Naive thymus-derived CD4-positive, alpha-beta T cell (primary cell): ENCODE measurements around the gene METRNL. TPM values are rescaled to one million over a fixed set of nuclear protein-coding genes. Genes with fewer than 3 reads are reported as not detected.
A peak's percentile ranks its signal among the peaks of the same experiment; 100 is the strongest.
"Not testable (repeated sequence)": the region's sequence is repeated elsewhere in the genome, so short reads cannot be mapped to it uniquely, and the experiment has no call there.

ENCODE experiments used
- ATAC-seq: fragments of 150-1000 bp; cut with Tn5 transposase; 2 replicates; pipeline ENCODE4 v1.10.0; 2021; ENCODE audit warnings: mild to moderate bottlenecking, moderate library complexity
- CTCF ChIA-PET: fragments of 350-600 bp; sonication (Branson Sonifier 250); formaldehyde crosslinking; loops from one replicate; lab custom pipeline; 2021; ENCODE audit warnings: antibody characterized with exemption; lab: Charles Lee
- POLR2A ChIA-PET: fragments of 350-600 bp; sonication (Branson Sonifier 250); formaldehyde crosslinking; loops from one replicate; lab custom pipeline; 2021; ENCODE audit warnings: antibody characterized with exemption, inconsistent platforms; lab: Charles Lee
- DNase-seq, 9 donors: peaks; one replicate each; pipeline versions ENCODE4 v3.0.0 to v3.0.0-alpha.2; 2020 to 2022; ENCODE audit warnings: mixed read lengths in 1 of 9
- H3K27ac ChIP-seq: one replicate; pipeline ENCODE4 v1.7.0; 2013; ENCODE audit warnings: mild to moderate bottlenecking, low read depth, low read length, moderate library complexity
- H3K27me3 ChIP-seq, 2 donors: one replicate each; pipeline ENCODE4 v1.7.0; 2013; ENCODE audit warnings: low read length in 2 of 2, mild to moderate bottlenecking in 2 of 2, moderate library complexity in 2 of 2; ENCODE audit not compliant: control insufficient read depth in 2 of 2, insufficient read depth in 2 of 2
- H3K36me3 ChIP-seq, 3 experiments: 1 replicate in 2 of 3; 2 replicates in 1 of 3; pipeline ENCODE4 v1.7.0; 2013; ENCODE audit warnings: low read length in 3 of 3, mild to moderate bottlenecking in 3 of 3, moderate library complexity in 1 of 3; ENCODE audit not compliant: insufficient read depth in 3 of 3, control insufficient read depth in 2 of 3
- H3K4me1 ChIP-seq, 2 donors: one replicate each; pipeline ENCODE4 v1.7.0; 2013; ENCODE audit warnings: low read length in 2 of 2, mild to moderate bottlenecking in 2 of 2, moderate library complexity in 1 of 2; ENCODE audit not compliant: control insufficient read depth in 2 of 2, insufficient read depth in 2 of 2
- H3K4me3 ChIP-seq: 2 replicates; pipeline ENCODE4 v1.7.0; 2013; ENCODE audit warnings: mild to moderate bottlenecking, low read length
- H3K9me3 ChIP-seq, 3 experiments: 1 replicate in 2 of 3; 2 replicates in 1 of 3; pipeline ENCODE4 v1.7.0; 2013; ENCODE audit warnings: low read length in 3 of 3; ENCODE audit not compliant: control insufficient read depth in 2 of 3
- H3K27ac Mint-ChIP-seq, 9 donors: one replicate each; pipeline ENCODE4 v1.8.0; 2020 to 2022; ENCODE audit warnings: mixed read lengths in 9 of 9, mild to moderate bottlenecking in 8 of 9, moderate library complexity in 5 of 9, inconsistent platforms in 2 of 9
- H3K27me3 Mint-ChIP-seq, 5 donors: one replicate each; pipeline ENCODE4 v1.8.0; 2021 to 2022; ENCODE audit warnings: mixed read lengths in 5 of 5, mild to moderate bottlenecking in 1 of 5
- H3K36me3 Mint-ChIP-seq, 5 donors: one replicate each; pipeline ENCODE4 v1.8.0; 2020 to 2022; ENCODE audit warnings: mixed read lengths in 5 of 5, mild to moderate bottlenecking in 3 of 5, inconsistent platforms in 1 of 5
- H3K4me1 Mint-ChIP-seq, 7 donors: one replicate each; pipeline ENCODE4 v1.8.0; 2020 to 2022; ENCODE audit warnings: mixed read lengths in 7 of 7, mild to moderate bottlenecking in 3 of 7, inconsistent platforms in 1 of 7
- H3K4me3 Mint-ChIP-seq, 10 donors: one replicate each; pipeline ENCODE4 v1.8.0; 2020 to 2022; ENCODE audit warnings: mild to moderate bottlenecking in 10 of 10, mixed read lengths in 10 of 10, moderate library complexity in 6 of 10, inconsistent platforms in 2 of 10
- H3K9me3 Mint-ChIP-seq, 11 donors: one replicate each; pipeline ENCODE4 v1.8.0; 2020 to 2022; ENCODE audit warnings: mixed read lengths in 11 of 11, mild to moderate bottlenecking in 4 of 11, inconsistent platforms in 1 of 11, moderate library complexity in 1 of 11
- intact Hi-C, 2 donors: fragments of 100-400 bp; cut with micrococcal nuclease; formaldehyde crosslinking; loops; one replicate each; pipeline ENCODE4 v1.15.1; 2023
- polyA plus RNA-seq, 2 donors: library from polyadenylated mRNA; unstranded; fragments of 300-500 nt; fragmentation: Illumina TruSeq; gene quantifications; one replicate each; pipeline ENCODE4 v1.2.3, GENCODE V29; 2021
- total RNA-seq, 6 experiments: library from RNA in 5 of 6; stranded (reverse) in 5 of 6; gene quantifications; 1 replicate in 5 of 6; 2 replicates in 1 of 6; pipeline ENCODE4 v1.2.3 and lab custom pipeline; 2021 to 2026

Gene METRNL
- total and polyA plus RNA-seq, 7 experiments from 2014 or later = 1.0 to 147 (median 10.3) TPM; not detected in 2

- Histone ChIP-seq H3K36me3 (no peaks in the 10 kb centered on the region), H3K9me3 (no peaks in the 10 kb centered on the region), H3K27me3 (no peaks in the 10 kb centered on the region), H3K4me3 (no peak overlapping the region), H3K27ac (no peak overlapping the region), H3K4me1 (no peaks in the 10 kb centered on the region)
- DNase-seq (peak in 1 of 9 donors; percentile 7), ATAC-seq (no peak)
- no peak overlapping the region for H3K4me3 Mint-ChIP-seq
- ChIA-PET POLR2A (no interaction called here), CTCF (no interaction called here)
- intact Hi-C loops = no loop called here
- peaks cover 0 to 2% (median 0%) of the 10 kb centered on the region in 7 donors for H3K4me1 Mint-ChIP-seq
- no peak overlapping the region for H3K27ac Mint-ChIP-seq
- peaks cover 0 to 15% (median 8%) of the 10 kb centered on the region in 5 donors for H3K27me3 Mint-ChIP-seq
- H3K36me3 Mint-ChIP-seq = no peaks in the 10 kb centered on the region
- H3K9me3 Mint-ChIP-seq = no peaks in the 10 kb centered on the region
These were observed 56.3 kb downstream of the METRNL start for GRCh38 chr17:83135692-83136091.

- H3K4me1 Mint-ChIP-seq = peaks cover 0 to 2% (median 0%) of the 10 kb centered on the region in 7 donors
- ATAC-seq = no peak
- CTCF ChIA-PET = no interaction called here
These were observed 56.7 kb downstream of the METRNL start for GRCh38 chr17:83136156-83136555.

GRCh38 chr17:83136931-83137330 is 57.5 kb downstream of the METRNL start:
- Mint-ChIP-seq H3K27ac (no peak overlapping the region), H3K4me3 (no peak overlapping the region), H3K9me3 (peaks cover 0 to 6% (median 0%) of the 10 kb centered on the region in 11 donors), H3K4me1 (peaks cover 0 to 2% (median 0%) of the 10 kb centered on the region in 7 donors), H3K36me3 (no peaks in the 10 kb centered on the region), H3K27me3 (peaks cover 0 to 18% (median 3%) of the 10 kb centered on the region in 5 donors)
- CTCF ChIA-PET = no interaction called here
- Histone ChIP-seq H3K4me1 (no peaks in the 10 kb centered on the region), H3K36me3 (no peaks in the 10 kb centered on the region), H3K27me3 (no peaks in the 10 kb centered on the region), H3K9me3 (no peaks in the 10 kb centered on the region), H3K27ac (no peak overlapping the region), H3K4me3 (no peak overlapping the region)
- POLR2A ChIA-PET = no interaction called here
- intact Hi-C loops = no loop called here
- DNase-seq (peak in 1 of 9 donors; percentile 17), ATAC-seq (no peak)

More at GRCh38 chr17:83136156-83136555, 56.7 kb downstream of the METRNL start:
- H3K36me3 Mint-ChIP-seq = no peaks in the 10 kb centered on the region
- H3K9me3 Mint-ChIP-seq = no peaks in the 10 kb centered on the region
- Histone ChIP-seq H3K27me3 (no peaks in the 10 kb centered on the region), H3K9me3 (no peaks in the 10 kb centered on the region), H3K36me3 (no peaks in the 10 kb centered on the region), H3K4me3 (no peak overlapping the region), H3K4me1 (no peaks in the 10 kb centered on the region), H3K27ac (no peak overlapping the region)
- H3K27ac Mint-ChIP-seq = no peak overlapping the region
- H3K4me3 Mint-ChIP-seq = no peak overlapping the region
- peaks cover 0 to 17% (median 8%) of the 10 kb centered on the region in 5 donors for H3K27me3 Mint-ChIP-seq
- POLR2A ChIA-PET = no interaction called here
- intact Hi-C loops = no loop called here
- peak in 1 of 9 donors; percentile 2 for DNase-seq

- DNase-seq = peak in 1 of 9 donors; percentile 7
- H3K4me3 ChIP-seq = no peak overlapping the region
- intact Hi-C loops = no loop called here
- ChIA-PET POLR2A (no interaction called here), CTCF (no interaction called here)
- ATAC-seq = no peak
- no peaks in the 10 kb centered on the region for H3K36me3 ChIP-seq
- Mint-ChIP-seq H3K27me3 (peaks cover 0 to 24% (median 0%) of the 10 kb centered on the region in 5 donors), H3K36me3 (peaks cover 0 to 4% (median 0%) of the 10 kb centered on the region in 5 donors), H3K27ac (no peak overlapping the region), H3K9me3 (peaks cover 0 to 11% (median 4%) of the 10 kb centered on the region in 11 donors), H3K4me3 (no peak overlapping the region), H3K4me1 (no peaks in the 10 kb centered on the region)
- H3K27ac ChIP-seq = no peak overlapping the region
- no peaks in the 10 kb centered on the region for H3K4me1 ChIP-seq
- H3K27me3 ChIP-seq = no peaks in the 10 kb centered on the region
- H3K9me3 ChIP-seq = no peaks in the 10 kb centered on the region
These were observed 58.1 kb downstream of the METRNL start for GRCh38 chr17:83137523-83137922.

- Mint-ChIP-seq H3K4me1 (peaks cover 0 to 2% (median 0%) of the 10 kb centered on the region in 7 donors), H3K36me3 (peaks cover 0 to 4% (median 0%) of the 10 kb centered on the region in 5 donors), H3K4me3 (no peak overlapping the region), H3K27me3 (peaks cover 0 to 27% (median 4%) of the 10 kb centered on the region in 5 donors), H3K9me3 (peaks cover 0 to 11% (median 5%) of the 10 kb centered on the region in 11 donors), H3K27ac (no peak overlapping the region)
- no peak overlapping the region for H3K4me3 ChIP-seq
- intact Hi-C loops = no loop called here
- DNase-seq (peak in 1 of 9 donors; percentile 8), ATAC-seq (no peak)
- H3K36me3 ChIP-seq = no peaks in the 10 kb centered on the region
- no peaks in the 10 kb centered on the region for H3K9me3 ChIP-seq
- CTCF ChIA-PET = no interaction called here
- H3K4me1 ChIP-seq = no peaks in the 10 kb centered on the region
- no peaks in the 10 kb centered on the region for H3K27me3 ChIP-seq
- POLR2A ChIA-PET = no interaction called here
- H3K27ac ChIP-seq = no peak overlapping the region
These were observed 59.4 kb downstream of the METRNL start for GRCh38 chr17:83138820-83139219.

- H3K4me3 Mint-ChIP-seq, H3K4me1 Mint-ChIP-seq, H3K27me3 ChIP-seq, H3K4me1 ChIP-seq, CTCF ChIA-PET, H3K9me3 ChIP-seq, intact Hi-C loops, ATAC-seq, H3K27ac Mint-ChIP-seq, H3K36me3 ChIP-seq, H3K27ac ChIP-seq, H3K4me3 ChIP-seq, H3K36me3 Mint-ChIP-seq, POLR2A ChIA-PET: not testable (repeated sequence)
- peaks cover 0 to 11% (median 5%) of the 10 kb centered on the region in 11 donors for H3K9me3 Mint-ChIP-seq
- H3K27me3 Mint-ChIP-seq = peaks cover 0 to 27% (median 4%) of the 10 kb centered on the region in 5 donors
- peak in 1 of 9 donors; percentile 9 for DNase-seq
These were observed 60.3 kb downstream of the METRNL start for GRCh38 chr17:83139541-83140248.

GRCh38 chr17:83140249-83140566 is 60.8 kb downstream of the METRNL start:
- DNase-seq, ATAC-seq, intact Hi-C loops, H3K36me3 Mint-ChIP-seq, H3K27me3 ChIP-seq, H3K4me3 ChIP-seq, H3K9me3 ChIP-seq, POLR2A ChIA-PET, H3K4me3 Mint-ChIP-seq, CTCF ChIA-PET, H3K27ac ChIP-seq, H3K36me3 ChIP-seq, H3K27ac Mint-ChIP-seq, H3K4me1 ChIP-seq, H3K4me1 Mint-ChIP-seq: not testable (repeated sequence)
- H3K9me3 Mint-ChIP-seq = peaks cover 0 to 11% (median 5%) of the 10 kb centered on the region in 11 donors
- H3K27me3 Mint-ChIP-seq = peaks cover 0 to 27% (median 4%) of the 10 kb centered on the region in 5 donors
